GM19438 (cell line): Measurements from ENCODE around the gene ZNF317.

ENCODE experiments used
- ATAC-seq: cut with Tn5 transposase; IDR thresholded peaks from one replicate; pipeline ENCODE4 v1.9.1; 2021; ENCODE audit warnings: low read depth; ENCODE audit not compliant: unreplicated experiment

Gene ZNF317

GRCh38 chr19:9140159-9140874 is at the start of gene ZNF317:
Gene ZNF317, plus strand, starts transcription at chr19:9140397. Its CDS starts 15,620 bp downstream, at chr19:9156017.
- ATAC-seq, result peak; percentile 85

GRCh38 chr19:9107375-9107774 is 32.8 kb upstream of the ZNF317 start, which contains the start of gene OR7G2:
Gene OR7G2, minus strand, starts transcription at chr19:9107475. Its CDS starts 4,232 bp downstream, at chr19:9103243.
- ATAC-seq, result no peak

- no peak for ATAC-seq
Observed at GRCh38 chr19:9109959-9110358, 30.2 kb upstream of the ZNF317 start.

- ATAC-seq, result no peak
Observed at GRCh38 chr19:9115307-9115813, 24.8 kb upstream of the ZNF317 start, which contains the start of gene OR7G1. Gene OR7G1, minus strand, starts transcription at chr19:9115763. Its CDS starts 0 bp downstream, at chr19:9115763.

- no peak for ATAC-seq
Observed at GRCh38 chr19:9116547-9116946, 23.6 kb upstream of the ZNF317 start.

GRCh38 chr19:9126900-9127405 is 13.2 kb upstream of the ZNF317 start, which contains the start of gene OR7G3:
Gene OR7G3, minus strand, starts transcription at chr19:9126950. Its CDS starts 0 bp downstream, at chr19:9126950.
- no peak for ATAC-seq

- ATAC-seq, result no peak
Observed at GRCh38 chr19:9128171-9128570, 12.0 kb upstream of the ZNF317 start.

GRCh38 chr19:9130965-9131364 is 9.2 kb upstream of the ZNF317 start:
- no peak for ATAC-seq

GRCh38 chr19:9132422-9132821 is 7.8 kb upstream of the ZNF317 start:
- no peak for ATAC-seq

- no peak for ATAC-seq
Observed at GRCh38 chr19:9139609-9140158, 513 bp upstream of the ZNF317 start.

- ATAC-seq, result no peak
Observed at GRCh38 chr19:9144920-9145319, 4.7 kb downstream of the ZNF317 start.

GRCh38 chr19:9146882-9147281 is 6.7 kb downstream of the ZNF317 start:
- no peak for ATAC-seq

GRCh38 chr19:9148697-9149096 is 8.5 kb downstream of the ZNF317 start:
- no peak for ATAC-seq

GRCh38 chr19:9149997-9150396 is 9.8 kb downstream of the ZNF317 start:
- ATAC-seq, result no peak

GRCh38 chr19:9150650-9151049 is 10.5 kb downstream of the ZNF317 start:
- ATAC-seq, result no peak

- no peak for ATAC-seq
Observed at GRCh38 chr19:9151367-9151766, 11.2 kb downstream of the ZNF317 start.

- no peak for ATAC-seq
Observed at GRCh38 chr19:9155591-9155990, 15.4 kb downstream of the ZNF317 start.

GRCh38 chr19:9156304-9156703 is 16.1 kb downstream of the ZNF317 start:
- ATAC-seq, result no peak

GRCh38 chr19:9159891-9160290 is 19.7 kb downstream of the ZNF317 start:
- no peak for ATAC-seq

GRCh38 chr19:9161427-9161826 is 21.2 kb downstream of the ZNF317 start:
- no peak for ATAC-seq

- ATAC-seq, result no peak
Observed at GRCh38 chr19:9165261-9165660, 25.1 kb downstream of the ZNF317 start.

GRCh38 chr19:9166846-9167245 is 26.6 kb downstream of the ZNF317 start:
- ATAC-seq, result no peak
